DMS53 treated with DMSO at 0.1 percent for 48 hours (cell line): ENCODE measurements around the gene MGARP.
A peak's percentile ranks its signal among the peaks of the same experiment; 100 is the strongest.
"Not testable (repeated sequence)": the region's sequence is repeated elsewhere in the genome, so short reads cannot be mapped to it uniquely, and the experiment has no call there.

Experiments used
- DNase-seq: peaks from one replicate; lab custom pipeline; 2025; ENCODE audit not compliant: unreplicated experiment; lab: John Stamatoyannopoulos, UW

Gene MGARP

GRCh38 chr4:139295942-139296299 is 15.9 kb upstream of the MGARP start:
- no peak for DNase-seq

GRCh38 chr4:139295206-139295941 is 15.3 kb upstream of the MGARP start:
- peak; percentile 53 for DNase-seq

GRCh38 chr4:139286186-139286698 is 6.2 kb upstream of the MGARP start:
- no peak for DNase-seq

- no peak for DNase-seq
Measured at GRCh38 chr4:139282721-139283075, 2.7 kb upstream of the MGARP start.

- no peak for DNase-seq
Measured at GRCh38 chr4:139282065-139282720, 2.2 kb upstream of the MGARP start.

GRCh38 chr4:139278912-139279759 is 889 bp downstream of the MGARP start:
- DNase-seq, result no peak

- no peak for DNase-seq
Measured at GRCh38 chr4:139278485-139278884, 1.5 kb downstream of the MGARP start.

- no peak for DNase-seq
Measured at GRCh38 chr4:139275281-139275735, 4.7 kb downstream of the MGARP start.

- DNase-seq, result no peak
Measured at GRCh38 chr4:139274790-139275189, 5.2 kb downstream of the MGARP start.

GRCh38 chr4:139273835-139274234 is 6.2 kb downstream of the MGARP start:
- DNase-seq, result no peak

- no peak for DNase-seq
Measured at GRCh38 chr4:139267301-139267700, 12.7 kb downstream of the MGARP start.

- peak; percentile 66 for DNase-seq
Measured at GRCh38 chr4:139266583-139267257, 13.3 kb downstream of the MGARP start.

- DNase-seq, result no peak
Measured at GRCh38 chr4:139266208-139266582, 13.8 kb downstream of the MGARP start.

GRCh38 chr4:139265654-139266053 is 14.4 kb downstream of the MGARP start:
- DNase-seq, result peak; percentile 29

GRCh38 chr4:139256349-139256748 is 23.7 kb downstream of the MGARP start:
- DNase-seq, result no peak

- not testable (repeated sequence) for DNase-seq
Measured at GRCh38 chr4:139255581-139255980, 24.4 kb downstream of the MGARP start.

- DNase-seq, result peak; percentile 6
Measured at GRCh38 chr4:139253713-139254112, 26.3 kb downstream of the MGARP start.

- DNase-seq, result no peak
Measured at GRCh38 chr4:139253046-139253445, 27.0 kb downstream of the MGARP start.

GRCh38 chr4:139247700-139248238 is 32.3 kb downstream of the MGARP start:
- no peak for DNase-seq

- no peak for DNase-seq
Measured at GRCh38 chr4:139247241-139247640, 32.8 kb downstream of the MGARP start.

- DNase-seq, result no peak
Measured at GRCh38 chr4:139246166-139246565, 33.9 kb downstream of the MGARP start.
